Ovary (tissue), 9 donors: ENCODE measurements around the gene COPRS. TPM values are rescaled to one million over a fixed set of nuclear protein-coding genes. Genes with fewer than 3 reads are reported as not detected.

ENCODE experiments used
- polyA plus RNA-seq, 2 donors: library from polyadenylated mRNA; stranded (reverse); fragments of 200-250 nt in 1 of 2; fragments of 350-450 nt in 1 of 2; fragmentation: Illumina TruSeq in 1 of 2; extraction: RNeasy Lipid Tissue Mini Kit (QIAGEN cat#74804) in 1 of 2; gene quantifications; one replicate each; pipeline ENCODE4 v1.2.3, GENCODE V29; 2013 to 2014
- total RNA-seq, 7 donors: library from RNA; depleted of rRNA in 2 of 7; stranded (reverse); fragments of >200 nt in 2 of 7; fragmentation: NEBNext Ultra II Directional in 3 of 7; extraction: Animal tissue kit (Norgen Biotek cat#: 25700) in 3 of 7; gene quantifications; one replicate each; pipeline versions ENCODE4 v1.1.0 to v1.2.4, GENCODE V29; 2016 to 2023
- donor health status: DM: no; HTN: no; CAD: no; lungs with moderate emphysema.
- donor health status: DM: no; HTN: no; CAD: no.
- donor health status: Bipolar disorder and iron deficiency.
- donor health status: DM: yes; HTN: yes; CAD: no.
- donor health status: DM: no; HTN: no; CAD: no.
- donor health status: DM: yes; HTN: yes; CAD: no.

The COPRS gene
- total and polyA plus RNA-seq, 9 donors: 43.7 to 116 (median 53.9) TPM

Other genes starting within 250 kb of the COPRS start
- 10 to 100 TPM; 17.3 to 55.4 (median 41.6) TPM for gene UTP6, start 42.5 kb upstream of the COPRS start, total RNA-seq
- gene UTP6, start 42.5 kb upstream of the COPRS start, polyA plus RNA-seq: 10 to 100 TPM; 25.6 to 47.9 TPM
- gene SUZ12, start 77.8 kb upstream of the COPRS start, total RNA-seq: 10 to 100 TPM; 15.4 to 24.9 (median 20.2) TPM
- 10 to 100 TPM; 10.5 to 11.8 TPM for gene SUZ12, start 77.8 kb upstream of the COPRS start, polyA plus RNA-seq
- gene LRRC37B, start 148.1 kb upstream of the COPRS start, total RNA-seq: 10 to 100 TPM; 12.1 to 23.8 (median 19.2) TPM
- gene LRRC37B, start 148.1 kb upstream of the COPRS start, polyA plus RNA-seq: 10 to 100 TPM; 16.3 to 18.2 TPM